GM18909 (cell line): Measurements from ENCODE around the gene ROPN1.
"Not testable (repeated sequence)": the region's sequence is repeated elsewhere in the genome, so short reads cannot be mapped to it uniquely, and the experiment has no call there.

Experiments used
- ATAC-seq: cut with Tn5 transposase; IDR thresholded peaks from one replicate; pipeline ENCODE4 v1.9.1; 2021; ENCODE audit warnings: mild to moderate bottlenecking; ENCODE audit not compliant: unreplicated experiment, poor library complexity

Gene ROPN1

DNA sequence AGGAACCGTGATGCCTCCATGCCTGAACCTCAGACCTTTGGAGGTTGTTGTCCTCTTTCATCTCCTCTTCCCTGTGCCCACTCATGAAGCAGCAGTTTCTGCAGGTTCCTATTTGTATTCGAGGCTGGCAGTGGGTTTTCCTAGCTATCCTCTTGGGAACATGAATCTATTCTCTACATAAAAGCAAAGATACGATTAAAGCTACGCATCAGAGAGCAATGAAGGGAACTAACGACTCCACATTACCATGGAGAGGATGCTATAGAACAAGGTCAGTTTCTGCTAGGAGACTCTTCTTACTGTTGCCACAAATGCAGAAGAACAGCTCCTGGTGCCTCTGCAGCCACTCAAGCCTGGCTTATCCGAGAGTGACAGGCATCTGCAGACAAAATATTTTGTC, 9.4 kb upstream of the ROPN1 start:
- not testable (repeated sequence) for ATAC-seq

GRCh38 chr3:123997543-123997942, 5.6 kb upstream of the ROPN1 start:
- ATAC-seq, result no peak

DNA sequence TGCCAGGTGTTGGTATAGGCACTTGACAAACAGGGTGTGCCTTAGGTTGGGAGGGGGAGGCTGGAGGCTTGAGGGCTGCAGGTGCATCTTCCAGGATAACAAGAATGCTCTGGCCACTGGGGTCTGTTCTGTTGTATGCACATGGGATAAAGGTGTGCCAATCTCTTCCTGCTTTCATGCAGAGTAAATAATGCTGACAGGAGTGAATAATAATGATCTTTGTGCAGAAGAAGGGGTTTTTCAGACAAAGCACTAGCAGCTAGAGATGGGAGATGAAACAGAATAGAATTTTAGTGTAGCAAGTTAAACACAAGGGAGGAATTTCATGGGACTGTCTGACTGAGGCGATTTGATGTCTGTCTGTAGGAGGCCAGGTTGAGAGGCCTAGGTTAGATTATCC, 1.9 kb upstream of the ROPN1 start:
- no peak for ATAC-seq

DNA sequence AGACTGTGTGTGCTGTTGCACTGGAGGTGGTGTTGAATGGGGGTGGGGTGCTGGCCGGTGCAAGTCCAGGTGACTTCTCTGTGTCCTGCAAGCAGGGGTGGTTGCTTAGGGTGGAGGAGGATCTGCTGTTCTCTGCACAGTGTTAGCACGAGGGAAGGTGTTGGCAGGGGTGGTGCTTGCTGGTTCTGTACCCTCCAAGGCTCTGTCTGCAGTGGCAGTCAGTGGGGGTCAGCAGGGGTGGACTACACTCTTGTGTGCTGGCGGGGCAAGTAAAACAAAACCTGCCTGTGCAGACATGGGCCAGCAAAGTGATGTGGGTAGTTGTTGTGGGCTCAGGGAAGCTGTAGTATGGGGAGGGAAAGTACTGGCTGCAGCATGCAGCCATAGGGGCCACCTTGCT, 5.5 kb downstream of the ROPN1 start:
- no peak for ATAC-seq

DNA sequence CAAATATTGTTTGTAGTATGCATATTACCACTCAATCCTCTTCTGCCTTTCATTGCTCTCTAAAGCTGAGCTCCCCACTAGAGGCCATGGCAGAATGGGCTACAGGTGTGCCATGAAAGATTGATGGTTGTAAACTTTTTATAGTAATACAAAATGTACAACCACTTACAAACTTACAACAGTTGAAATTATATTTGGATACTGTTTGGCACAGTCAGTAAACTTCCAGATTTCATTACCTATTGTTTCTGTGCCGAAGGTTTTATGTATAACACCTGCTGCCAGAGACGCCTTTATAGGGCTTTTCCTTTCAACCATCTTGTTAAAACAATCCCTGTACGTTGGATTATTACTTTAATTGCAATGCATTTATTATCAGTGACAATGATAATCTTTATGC, 7.0 kb downstream of the ROPN1 start:
- no peak for ATAC-seq

DNA sequence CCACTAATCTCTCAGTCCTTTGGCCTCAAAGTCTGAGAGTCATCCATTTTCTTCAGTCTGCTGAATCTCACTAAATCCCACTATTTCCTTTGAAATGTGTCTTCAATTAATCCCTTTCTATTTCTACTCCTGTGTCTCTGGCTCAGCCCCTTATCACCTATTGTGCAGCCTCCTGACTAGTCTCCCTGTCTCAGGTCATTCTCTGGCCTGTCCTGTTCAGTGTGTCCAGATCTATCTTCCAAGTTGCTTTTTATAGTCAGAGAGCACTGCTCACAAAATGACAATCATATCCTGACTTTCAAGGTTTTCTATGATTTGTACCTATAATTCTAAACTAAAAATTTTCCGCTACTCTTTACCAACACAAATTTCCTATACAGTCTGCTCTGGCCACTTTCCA, 7.6 kb downstream of the ROPN1 start:
- no peak for ATAC-seq

DNA sequence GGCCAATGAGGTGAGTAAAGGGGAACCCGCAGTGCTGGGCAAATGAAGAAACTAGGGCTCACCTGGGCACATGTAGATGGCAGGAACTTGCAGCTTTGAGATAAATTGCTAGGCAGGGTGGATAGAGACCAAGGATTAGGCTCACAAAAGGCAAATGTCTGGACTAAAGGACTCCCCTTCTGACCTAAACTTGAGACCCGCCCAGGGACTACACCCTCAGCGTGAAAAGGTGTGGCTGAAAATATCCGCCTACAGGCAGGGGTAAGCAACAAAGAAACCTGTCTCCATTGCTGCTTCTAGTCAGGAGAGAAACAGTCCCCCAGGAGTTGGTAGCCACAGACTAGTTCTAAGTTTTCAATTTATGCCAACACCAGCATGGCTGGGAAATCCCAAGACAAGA, 10.6 kb downstream of the ROPN1 start:
- ATAC-seq, result not testable (repeated sequence)

GRCh38 chr3:123980539-123980938, 11.4 kb downstream of the ROPN1 start:
- no peak for ATAC-seq

DNA sequence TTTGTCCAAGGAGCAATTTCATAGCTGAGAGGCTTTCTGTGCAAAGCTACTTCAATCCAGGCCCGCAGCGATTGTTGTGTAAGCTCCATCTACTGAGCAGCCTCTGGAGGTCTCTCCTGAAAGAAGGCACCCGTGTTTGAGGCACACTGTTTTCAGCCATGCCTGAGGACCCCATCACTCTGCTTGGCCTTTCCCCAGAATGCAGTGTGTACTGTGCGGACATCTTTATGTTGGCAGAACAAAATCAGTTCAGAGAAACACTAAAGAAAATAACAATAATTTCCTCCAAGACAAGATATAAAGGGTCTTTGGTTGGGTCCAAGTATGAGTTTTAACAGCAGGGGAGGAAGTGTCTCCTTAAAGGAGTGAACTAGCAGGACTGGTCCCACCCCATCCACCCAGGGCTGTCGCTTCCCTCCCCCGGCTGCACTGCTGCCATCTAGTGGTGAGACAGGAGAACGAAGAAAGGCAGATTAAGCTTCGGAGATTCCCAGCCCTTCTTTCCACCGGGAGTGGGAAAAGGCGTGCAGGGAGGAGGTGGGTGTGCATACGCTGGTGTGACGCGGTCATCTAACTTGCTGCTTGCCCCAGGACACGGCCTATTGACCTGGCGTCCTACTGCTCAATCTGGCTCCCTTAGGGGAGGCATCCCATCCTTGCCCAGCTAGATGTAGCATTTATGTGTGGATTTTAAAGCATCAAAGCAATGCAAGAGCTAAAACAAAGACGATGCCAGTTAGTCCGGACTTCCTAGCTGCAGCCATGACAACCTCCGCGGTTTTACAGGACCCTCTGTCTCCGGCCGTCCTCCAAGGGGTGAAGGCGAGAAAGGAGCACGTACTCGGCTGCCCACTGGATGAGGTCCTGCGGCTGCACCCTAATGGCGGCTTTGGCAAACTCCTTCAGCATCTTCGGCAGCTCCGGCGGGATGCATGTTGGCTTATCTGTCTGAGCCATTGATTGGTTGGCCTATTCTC, 12.1 kb downstream of the ROPN1 start:
- not testable (repeated sequence) for ATAC-seq

GRCh38 chr3:123976904-123977303, 15.0 kb downstream of the ROPN1 start:
- ATAC-seq, result not testable (repeated sequence)

GRCh38 chr3:123976181-123976898, 15.6 kb downstream of the ROPN1 start:
- ATAC-seq, result not testable (repeated sequence)

GRCh38 chr3:123975030-123975429, 16.9 kb downstream of the ROPN1 start:
- not testable (repeated sequence) for ATAC-seq

DNA sequence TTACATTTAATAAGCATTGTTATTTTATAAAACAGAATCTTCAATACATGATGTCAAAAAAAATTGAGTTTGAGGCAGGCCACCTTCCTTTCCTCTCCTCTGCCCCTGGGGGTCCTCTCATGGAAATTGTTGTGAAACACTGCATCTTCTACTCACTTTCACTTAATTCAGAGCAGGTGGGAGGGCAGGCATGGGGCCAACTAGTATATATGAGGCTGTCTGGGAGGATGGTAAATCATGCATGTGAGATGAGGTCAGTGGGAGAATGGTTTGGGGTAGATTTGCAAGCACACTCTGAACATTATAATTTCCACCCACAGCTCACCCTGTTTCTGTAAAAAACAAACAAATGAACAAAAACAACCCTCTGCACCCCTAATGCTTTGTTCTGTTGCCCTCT, 20.5 kb downstream of the ROPN1 start:
- ATAC-seq, result no peak

GRCh38 chr3:123967260-123967659, 24.7 kb downstream of the ROPN1 start:
- not testable (repeated sequence) for ATAC-seq

- ATAC-seq, result not testable (repeated sequence)
Measured at GRCh38 chr3:123966799-123967198, 25.1 kb downstream of the ROPN1 start.

- not testable (repeated sequence) for ATAC-seq
Measured at GRCh38 chr3:123964793-123965192, 27.1 kb downstream of the ROPN1 start.

- no peak for ATAC-seq
Measured at GRCh38 chr3:123961508-123961856, 30.4 kb downstream of the ROPN1 start.

DNA sequence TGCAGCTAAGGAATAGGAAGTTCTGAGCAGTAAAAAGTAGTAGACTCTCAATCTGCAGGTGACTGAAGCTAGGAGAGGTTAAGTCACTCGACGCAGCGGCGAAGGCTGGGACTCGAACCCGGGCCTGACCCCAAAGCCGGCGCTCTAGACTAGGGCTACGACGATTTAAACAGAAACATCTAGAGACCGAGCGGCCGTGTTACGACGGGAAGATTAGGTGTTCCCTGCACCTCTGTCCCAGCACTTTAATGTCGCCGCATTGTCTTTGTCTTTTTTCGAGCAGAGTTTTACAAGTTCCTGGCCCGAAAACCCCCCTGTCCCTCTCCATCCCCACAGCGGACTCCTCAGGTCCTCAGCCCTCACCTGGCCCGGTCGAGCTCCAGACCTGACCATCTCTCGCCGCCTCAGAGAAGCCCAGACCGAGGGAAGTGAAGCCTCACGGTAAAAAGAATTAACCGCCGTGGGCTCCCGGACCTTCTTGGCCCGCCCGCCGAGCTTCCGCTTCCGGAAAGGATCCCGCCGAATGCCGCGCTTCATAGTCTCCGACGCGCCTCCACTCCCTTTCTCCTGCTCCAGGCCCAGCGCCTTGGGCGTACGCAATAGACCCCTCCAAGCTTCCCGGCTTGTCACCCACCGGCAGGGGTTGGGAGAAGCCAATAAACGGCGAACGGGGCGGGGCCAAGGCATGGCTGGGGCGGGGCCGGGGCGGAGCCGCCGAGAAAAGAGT, 31.0 kb downstream of the ROPN1 start, which contains the start of gene CCDC14:
TSS of gene CCDC14 (minus strand) at position 449 of the 727 bp plus-strand sequence. CDS start at position 393, 56 bp downstream.
- peak; percentile 79 for ATAC-seq

DNA sequence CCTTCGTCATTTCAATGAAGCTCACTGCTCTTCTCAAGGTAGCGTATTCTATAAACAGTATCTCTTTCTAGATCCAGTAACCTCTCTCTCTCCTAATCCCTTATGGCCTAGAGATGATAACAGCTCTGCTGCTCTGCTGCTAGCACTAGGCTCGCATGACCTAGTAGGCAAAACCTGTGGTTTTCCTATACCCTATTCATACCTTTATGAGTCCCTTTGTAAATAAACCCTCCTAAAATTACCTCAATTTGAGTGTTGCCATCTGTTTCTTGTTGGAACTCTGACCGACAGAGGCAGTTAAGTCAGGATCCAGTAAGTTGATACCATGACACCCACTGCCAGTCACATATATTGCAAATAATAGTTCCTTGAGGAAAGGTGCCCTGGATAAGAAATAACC, 38.2 kb downstream of the ROPN1 start:
- ATAC-seq, result no peak

GRCh38 chr3:123952844-123953520, 38.9 kb downstream of the ROPN1 start:
- no peak for ATAC-seq
